HG02938 (cell line): ENCODE results near the gene OR4M1.
"Not testable (repeated sequence)": the region's sequence is repeated elsewhere in the genome, so short reads cannot be mapped to it uniquely, and the experiment has no call there.

Experiments used
- ATAC-seq: cut with Tn5 transposase; IDR thresholded peaks from one replicate; pipeline ENCODE4 v1.9.1; 2021; ENCODE audit warnings: mild to moderate bottlenecking, moderate library complexity; ENCODE audit not compliant: unreplicated experiment

Gene OR4M1

DNA sequence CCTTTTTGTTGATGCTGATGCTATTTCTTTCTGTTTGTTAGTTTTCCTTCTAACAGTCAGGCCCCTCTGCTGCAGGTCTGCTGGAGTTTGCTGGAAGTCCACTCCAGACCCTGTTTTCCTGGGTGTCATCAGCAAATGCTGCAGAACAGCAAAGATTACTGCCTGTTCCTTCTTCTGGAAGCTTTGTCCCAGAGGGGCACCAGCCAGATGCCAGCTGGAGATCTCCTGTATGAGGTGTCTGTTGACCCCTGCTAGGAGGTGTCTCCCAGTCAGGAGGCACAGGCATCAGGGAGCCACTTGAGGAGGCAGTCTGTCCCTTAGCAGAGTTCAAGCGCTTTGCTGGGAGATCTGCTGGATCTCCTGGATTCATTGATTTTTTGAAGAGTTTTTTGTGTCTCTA is 46.6 kb downstream of the OR4M1 start:
- not testable (repeated sequence) for ATAC-seq

DNA sequence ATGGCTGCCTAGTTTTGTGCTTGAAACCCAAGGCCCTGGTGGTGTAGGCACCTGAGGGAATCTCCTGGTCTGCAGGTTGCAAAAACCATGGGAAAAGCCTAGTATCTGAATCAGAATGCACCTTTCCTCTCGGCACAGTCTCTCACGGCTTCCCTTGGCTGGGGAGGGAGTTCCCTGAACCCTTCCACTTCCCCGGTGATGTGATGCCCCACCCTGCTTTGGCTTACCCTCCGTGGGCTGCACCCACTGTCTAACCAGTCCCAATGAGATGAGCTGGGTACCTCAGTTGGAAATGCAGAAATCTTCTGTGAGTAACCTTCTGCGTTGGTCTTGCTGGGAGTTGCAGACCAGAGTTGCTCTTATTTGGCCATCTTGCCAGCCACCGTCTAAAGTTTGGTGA is 47.7 kb downstream of the OR4M1 start:
- not testable (repeated sequence) for ATAC-seq

DNA sequence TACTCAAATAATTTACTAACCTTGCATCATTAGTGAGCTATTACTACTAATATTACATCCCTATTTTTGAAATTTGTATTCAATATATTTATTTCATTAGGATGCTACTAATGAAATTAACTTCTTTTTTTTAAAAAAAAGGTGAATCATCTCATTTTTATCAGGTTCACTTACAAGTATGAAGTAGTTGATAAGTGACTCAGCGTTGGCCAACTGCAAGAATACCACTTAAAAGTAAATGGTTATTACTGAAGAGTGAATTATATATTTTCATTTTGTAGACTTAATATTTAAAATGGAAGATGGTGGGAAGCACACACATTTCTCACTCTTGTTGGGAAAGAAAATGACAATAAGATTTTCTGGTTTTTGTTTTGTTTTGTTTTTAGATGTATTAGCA is 49.9 kb downstream of the OR4M1 start:
- ATAC-seq, result no peak

DNA sequence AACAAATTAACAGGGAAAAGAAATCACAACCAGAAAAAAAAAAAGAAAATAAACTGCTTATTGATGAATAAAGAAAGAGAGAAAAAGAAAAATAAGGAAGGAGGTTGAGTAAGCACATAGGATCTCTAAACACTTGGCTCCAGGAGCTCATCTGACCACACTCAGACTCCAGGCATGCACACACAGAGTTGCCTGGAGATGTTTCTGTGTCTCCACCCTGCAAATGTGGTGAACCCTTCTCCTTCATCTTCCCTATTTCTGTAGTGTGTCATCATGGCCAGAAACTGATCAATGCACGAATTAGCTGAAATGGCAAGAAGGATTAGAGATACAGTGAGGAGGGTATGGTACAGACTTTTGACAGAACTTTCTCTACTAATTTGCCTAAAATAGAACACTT is 50.5 kb downstream of the OR4M1 start:
- no peak for ATAC-seq

DNA sequence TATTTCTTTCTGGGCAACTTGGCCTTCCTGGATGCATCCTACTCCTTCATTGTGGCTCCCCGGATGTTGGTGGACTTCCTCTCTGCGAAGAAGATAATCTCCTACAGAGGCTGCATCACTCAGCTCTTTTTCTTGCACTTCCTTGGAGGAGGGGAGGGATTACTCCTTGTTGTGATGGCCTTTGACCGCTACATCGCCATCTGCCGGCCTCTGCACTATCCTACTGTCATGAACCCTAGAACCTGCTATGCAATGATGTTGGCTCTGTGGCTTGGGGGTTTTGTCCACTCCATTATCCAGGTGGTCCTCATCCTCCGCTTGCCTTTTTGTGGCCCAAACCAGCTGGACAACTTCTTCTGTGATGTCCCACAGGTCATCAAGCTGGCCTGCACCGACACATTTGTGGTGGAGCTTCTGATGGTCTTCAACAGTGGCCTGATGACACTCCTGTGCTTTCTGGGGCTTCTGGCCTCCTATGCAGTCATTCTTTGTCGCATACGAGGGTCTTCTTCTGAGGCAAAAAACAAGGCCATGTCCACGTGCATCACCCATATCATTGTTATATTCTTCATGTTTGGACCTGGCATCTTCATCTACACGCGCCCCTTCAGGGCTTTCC is 54.4 kb downstream of the OR4M1 start:
- not testable (repeated sequence) for ATAC-seq

DNA sequence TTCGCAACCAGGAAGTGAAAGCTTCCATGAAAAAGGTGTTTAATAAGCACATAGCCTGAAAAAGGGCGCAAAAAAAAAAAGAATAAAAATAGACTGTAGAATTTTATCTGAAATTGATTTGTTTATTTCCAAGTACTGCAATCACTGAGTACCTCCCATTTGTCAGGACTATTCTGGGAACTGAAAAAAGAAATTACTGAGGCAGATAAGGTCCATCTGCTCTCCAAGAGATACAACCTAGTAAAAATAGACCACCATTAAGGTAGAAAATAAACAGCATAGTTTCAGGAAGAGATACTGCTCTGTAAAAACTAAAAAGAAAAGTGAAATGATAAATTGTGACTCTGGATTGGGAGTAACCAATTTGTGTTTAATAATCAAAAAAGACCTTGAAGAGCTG is 55.0 kb downstream of the OR4M1 start:
- ATAC-seq, result no peak
